ENCODE data around the gene RALGPS1. TPM values are rescaled to one million over a fixed set of nuclear protein-coding genes. Genes with fewer than 3 reads are reported as not detected.

Gene RALGPS1
- total RNA-seq, 1 experiment from 2014 or later: 28.5 TPM

DNA sequence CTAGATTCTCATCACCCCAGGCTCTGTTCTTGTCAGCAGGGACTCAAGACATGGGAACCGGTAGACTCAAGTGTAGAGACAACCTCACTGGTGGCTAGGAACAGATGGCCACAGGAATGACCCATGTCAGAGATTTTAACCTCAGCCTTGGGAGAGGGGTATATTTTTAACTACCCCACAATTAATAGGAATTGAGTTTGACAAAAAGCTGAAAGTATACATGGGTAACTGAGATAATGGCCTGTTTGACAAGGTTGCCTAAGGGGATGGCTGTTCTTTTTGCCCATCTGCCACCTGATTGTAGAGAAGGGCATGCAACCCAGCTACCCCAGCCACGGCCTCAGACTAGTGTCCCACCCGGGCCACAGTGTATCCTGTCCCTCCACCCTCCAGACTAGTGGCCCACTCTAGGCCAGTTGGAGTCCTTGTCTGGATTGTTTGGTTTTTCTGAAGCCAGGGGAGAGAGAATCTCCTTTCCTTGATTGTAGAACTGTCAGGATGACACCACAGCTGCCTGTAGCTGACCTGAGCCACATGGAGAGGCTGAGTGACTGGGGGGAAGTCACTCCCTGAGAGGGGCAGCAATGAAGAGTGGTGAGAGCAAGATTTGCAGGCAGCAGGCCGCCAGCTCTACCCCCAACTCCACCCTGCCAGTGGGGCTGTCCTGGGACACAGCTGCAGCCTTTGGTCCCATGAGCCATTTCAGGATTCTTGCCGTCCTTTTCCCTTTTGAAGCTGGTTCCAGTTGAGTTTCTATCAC is 222.5 kb downstream of the RALGPS1 start:
- CTCF ChIA-PET: interaction anchor here (1.0 kb wide), 1 partner anchor 25 kb away, joined by 3 read pairs; no protein-coding TSS in a partner anchor

DNA sequence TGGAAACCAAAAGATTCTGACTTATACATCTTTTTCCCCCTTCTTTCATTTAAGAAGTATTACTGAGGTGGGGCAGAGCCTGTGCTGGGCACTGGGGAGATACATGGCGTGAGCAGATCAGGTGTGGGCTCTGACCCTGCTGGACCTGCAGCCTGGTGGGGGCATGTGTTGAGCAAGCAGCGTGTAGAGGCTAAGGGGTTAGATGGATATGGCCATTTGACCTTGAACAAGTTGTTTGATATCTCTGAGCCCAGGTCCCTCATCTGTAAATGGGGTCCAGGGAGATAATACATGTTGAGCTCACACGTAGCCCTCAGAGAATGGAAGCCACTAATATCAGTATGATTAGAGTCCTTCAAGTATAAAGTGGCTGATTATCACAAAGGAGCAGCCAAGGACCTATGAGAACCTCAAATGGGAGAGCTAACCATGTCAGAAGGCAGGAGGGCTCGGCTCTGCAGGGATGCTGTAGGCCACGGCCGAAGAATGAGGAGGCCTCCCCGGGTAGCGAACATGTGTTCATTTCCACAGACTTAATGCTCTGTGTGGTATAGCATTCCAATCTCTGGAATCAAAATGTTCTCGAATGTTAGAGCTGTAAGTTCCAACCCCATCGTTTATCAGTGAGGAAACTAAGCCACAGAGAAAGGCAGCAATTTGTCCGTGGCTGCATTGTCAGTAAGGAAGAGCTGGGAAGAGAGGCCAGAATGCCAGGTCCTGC is 223.2 kb downstream of the RALGPS1 start:
- H3K36me3 Mint-ChIP-seq: no peaks in the 10 kb centered on the region
- H3K4me3 Mint-ChIP-seq: no peak overlapping the region
- H3K4me1 Mint-ChIP-seq: peaks cover 28% of the 10 kb centered on the region
- DNase-seq (ENCODE audit: low spot score) (no peak), ATAC-seq (no peak)
- H3K9me3 Mint-ChIP-seq: no peaks in the 10 kb centered on the region
- ChIA-PET POLR2A (interaction anchor here (0.9 kb wide), 1 partner anchor 15 kb away, joined by 3 read pairs; the partner anchor contains the start of gene ANGPTL2), CTCF (interaction anchor here (0.8 to 1.7 kb wide), 3 partner anchors 12 to 57 kb away, joined by 3 to 5 read pairs (median 3); no protein-coding TSS in a partner anchor)
- TF ChIP-seq, protein P1, sequence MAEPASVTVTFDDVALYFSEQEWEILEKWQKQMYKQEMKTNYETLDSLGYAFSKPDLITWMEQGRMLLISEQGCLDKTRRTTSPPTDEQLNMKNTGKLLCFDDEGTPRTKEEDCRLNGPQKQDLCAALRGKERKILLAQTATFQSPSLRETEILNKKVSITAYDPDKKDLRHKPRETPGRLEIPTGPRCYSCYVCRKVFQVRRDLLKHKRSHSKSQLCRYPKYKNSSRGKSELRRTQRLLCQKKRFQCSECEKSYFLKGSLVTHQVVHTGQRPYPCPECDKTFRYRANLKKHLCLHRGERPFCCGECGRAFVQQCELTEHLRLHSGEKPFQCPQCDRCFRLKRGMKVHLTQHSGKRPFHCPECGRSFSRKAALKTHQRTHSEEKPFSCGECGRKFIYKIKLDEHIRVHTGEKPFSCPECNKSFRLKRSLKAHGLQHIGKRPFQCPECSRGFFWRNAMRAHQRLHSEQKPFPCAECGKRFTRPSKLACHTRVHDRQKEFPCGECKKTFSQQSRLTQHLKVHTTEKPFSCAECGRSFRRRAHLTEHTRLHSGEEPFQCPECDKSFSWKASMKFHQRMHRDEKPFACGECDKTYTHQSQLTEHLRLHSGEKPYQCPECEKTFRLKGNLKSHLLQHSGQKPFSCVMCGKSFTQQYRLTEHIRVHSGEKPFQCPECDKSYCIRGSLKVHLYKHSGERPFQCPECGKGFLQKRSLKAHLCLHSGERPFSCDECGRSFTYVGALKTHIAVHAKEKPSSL (CRISPR knock-in tag; conservative IDR thresholded peaks at IDR 0.05): no peak
- H3K27me3 Mint-ChIP-seq (ENCODE audit: low read depth): no peaks in the 10 kb centered on the region; the same call in 1 of the 2 replicates
- no peak overlapping the region for H3K27ac Mint-ChIP-seq

More for the DNA sequence above, 222.5 kb downstream of the RALGPS1 start:
- Mint-ChIP-seq H3K36me3 (no peaks in the 10 kb centered on the region), H3K27me3 (ENCODE audit: low read depth) (no peaks in the 10 kb centered on the region; the same call in 1 of the 2 replicates), H3K27ac (no peak overlapping the region), H3K4me1 (peaks cover 29% of the 10 kb centered on the region), H3K4me3 (no peak overlapping the region), H3K9me3 (no peaks in the 10 kb centered on the region)
- no peak for DNase-seq (ENCODE audit: low spot score)
- TF ChIP-seq, protein P2, sequence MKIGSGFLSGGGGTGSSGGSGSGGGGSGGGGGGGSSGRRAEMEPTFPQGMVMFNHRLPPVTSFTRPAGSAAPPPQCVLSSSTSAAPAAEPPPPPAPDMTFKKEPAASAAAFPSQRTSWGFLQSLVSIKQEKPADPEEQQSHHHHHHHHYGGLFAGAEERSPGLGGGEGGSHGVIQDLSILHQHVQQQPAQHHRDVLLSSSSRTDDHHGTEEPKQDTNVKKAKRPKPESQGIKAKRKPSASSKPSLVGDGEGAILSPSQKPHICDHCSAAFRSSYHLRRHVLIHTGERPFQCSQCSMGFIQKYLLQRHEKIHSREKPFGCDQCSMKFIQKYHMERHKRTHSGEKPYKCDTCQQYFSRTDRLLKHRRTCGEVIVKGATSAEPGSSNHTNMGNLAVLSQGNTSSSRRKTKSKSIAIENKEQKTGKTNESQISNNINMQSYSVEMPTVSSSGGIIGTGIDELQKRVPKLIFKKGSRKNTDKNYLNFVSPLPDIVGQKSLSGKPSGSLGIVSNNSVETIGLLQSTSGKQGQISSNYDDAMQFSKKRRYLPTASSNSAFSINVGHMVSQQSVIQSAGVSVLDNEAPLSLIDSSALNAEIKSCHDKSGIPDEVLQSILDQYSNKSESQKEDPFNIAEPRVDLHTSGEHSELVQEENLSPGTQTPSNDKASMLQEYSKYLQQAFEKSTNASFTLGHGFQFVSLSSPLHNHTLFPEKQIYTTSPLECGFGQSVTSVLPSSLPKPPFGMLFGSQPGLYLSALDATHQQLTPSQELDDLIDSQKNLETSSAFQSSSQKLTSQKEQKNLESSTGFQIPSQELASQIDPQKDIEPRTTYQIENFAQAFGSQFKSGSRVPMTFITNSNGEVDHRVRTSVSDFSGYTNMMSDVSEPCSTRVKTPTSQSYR (CRISPR knock-in tag; IDR thresholded peaks at IDR 0.05): no peak
- TF ChIP-seq, protein P3, sequence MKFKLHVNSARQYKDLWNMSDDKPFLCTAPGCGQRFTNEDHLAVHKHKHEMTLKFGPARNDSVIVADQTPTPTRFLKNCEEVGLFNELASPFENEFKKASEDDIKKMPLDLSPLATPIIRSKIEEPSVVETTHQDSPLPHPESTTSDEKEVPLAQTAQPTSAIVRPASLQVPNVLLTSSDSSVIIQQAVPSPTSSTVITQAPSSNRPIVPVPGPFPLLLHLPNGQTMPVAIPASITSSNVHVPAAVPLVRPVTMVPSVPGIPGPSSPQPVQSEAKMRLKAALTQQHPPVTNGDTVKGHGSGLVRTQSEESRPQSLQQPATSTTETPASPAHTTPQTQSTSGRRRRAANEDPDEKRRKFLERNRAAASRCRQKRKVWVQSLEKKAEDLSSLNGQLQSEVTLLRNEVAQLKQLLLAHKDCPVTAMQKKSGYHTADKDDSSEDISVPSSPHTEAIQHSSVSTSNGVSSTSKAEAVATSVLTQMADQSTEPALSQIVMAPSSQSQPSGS (CRISPR knock-in tag; IDR thresholded peaks at IDR 0.05; ENCODE audit: borderline replicate concordance, low read depth): no peak
- TF ChIP-seq, protein P4, sequence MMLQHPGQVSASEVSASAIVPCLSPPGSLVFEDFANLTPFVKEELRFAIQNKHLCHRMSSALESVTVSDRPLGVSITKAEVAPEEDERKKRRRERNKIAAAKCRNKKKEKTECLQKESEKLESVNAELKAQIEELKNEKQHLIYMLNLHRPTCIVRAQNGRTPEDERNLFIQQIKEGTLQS (CRISPR knock-in tag; conservative IDR thresholded peaks at IDR 0.05): no peak
- TF ChIP-seq, protein P5, sequence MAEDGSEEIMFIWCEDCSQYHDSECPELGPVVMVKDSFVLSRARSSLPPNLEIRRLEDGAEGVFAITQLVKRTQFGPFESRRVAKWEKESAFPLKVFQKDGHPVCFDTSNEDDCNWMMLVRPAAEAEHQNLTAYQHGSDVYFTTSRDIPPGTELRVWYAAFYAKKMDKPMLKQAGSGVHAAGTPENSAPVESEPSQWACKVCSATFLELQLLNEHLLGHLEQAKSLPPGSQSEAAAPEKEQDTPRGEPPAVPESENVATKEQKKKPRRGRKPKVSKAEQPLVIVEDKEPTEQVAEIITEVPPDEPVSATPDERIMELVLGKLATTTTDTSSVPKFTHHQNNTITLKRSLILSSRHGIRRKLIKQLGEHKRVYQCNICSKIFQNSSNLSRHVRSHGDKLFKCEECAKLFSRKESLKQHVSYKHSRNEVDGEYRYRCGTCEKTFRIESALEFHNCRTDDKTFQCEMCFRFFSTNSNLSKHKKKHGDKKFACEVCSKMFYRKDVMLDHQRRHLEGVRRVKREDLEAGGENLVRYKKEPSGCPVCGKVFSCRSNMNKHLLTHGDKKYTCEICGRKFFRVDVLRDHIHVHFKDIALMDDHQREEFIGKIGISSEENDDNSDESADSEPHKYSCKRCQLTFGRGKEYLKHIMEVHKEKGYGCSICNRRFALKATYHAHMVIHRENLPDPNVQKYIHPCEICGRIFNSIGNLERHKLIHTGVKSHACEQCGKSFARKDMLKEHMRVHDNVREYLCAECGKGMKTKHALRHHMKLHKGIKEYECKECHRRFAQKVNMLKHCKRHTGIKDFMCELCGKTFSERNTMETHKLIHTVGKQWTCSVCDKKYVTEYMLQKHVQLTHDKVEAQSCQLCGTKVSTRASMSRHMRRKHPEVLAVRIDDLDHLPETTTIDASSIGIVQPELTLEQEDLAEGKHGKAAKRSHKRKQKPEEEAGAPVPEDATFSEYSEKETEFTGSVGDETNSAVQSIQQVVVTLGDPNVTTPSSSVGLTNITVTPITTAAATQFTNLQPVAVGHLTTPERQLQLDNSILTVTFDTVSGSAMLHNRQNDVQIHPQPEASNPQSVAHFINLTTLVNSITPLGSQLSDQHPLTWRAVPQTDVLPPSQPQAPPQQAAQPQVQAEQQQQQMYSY (CRISPR knock-in tag; IDR thresholded peaks at IDR 0.05): no peak
- TF ChIP-seq FOXK1 (CRISPR knock-in tag; IDR thresholded peaks at IDR 0.05): no peak
- ATAC-seq: no peak
- POLR2A ChIA-PET: interaction anchor here (0.9 to 1.3 kb wide), 2 partner anchors 14 kb away, joined by 3 read pairs; partner anchors contain the start of gene ANGPTL2

DNA sequence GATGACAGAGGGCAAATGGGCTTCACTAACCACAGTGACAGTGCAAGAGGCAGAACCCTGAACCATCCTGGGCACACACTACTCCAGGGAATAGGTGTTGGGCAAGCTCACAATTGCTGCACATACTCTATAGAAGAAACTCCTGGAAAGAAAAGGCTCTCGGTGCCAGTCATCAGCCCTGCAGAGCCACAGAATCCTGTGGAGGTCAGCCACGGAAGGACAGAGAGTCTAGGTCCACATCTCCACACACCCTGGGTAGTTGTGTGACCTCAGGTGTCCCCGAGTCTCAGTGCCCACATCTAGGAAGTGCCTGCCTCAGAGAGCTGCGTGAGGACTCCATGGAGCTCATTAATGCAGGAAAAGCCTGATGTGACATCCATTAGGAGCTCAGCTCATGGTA is 223.9 kb downstream of the RALGPS1 start:
- H3K27me3 Mint-ChIP-seq (ENCODE audit: low read depth): no peaks in the 10 kb centered on the region; the same call in 1 of the 2 replicates
- no peak overlapping the region for H3K4me3 Mint-ChIP-seq
- H3K4me1 Mint-ChIP-seq: peaks cover 29% of the 10 kb centered on the region
- ATAC-seq: no peak
- TF ChIP-seq MXD4 (CRISPR knock-in tag; IDR thresholded peaks at IDR 0.05; ENCODE audit: borderline replicate concordance) (no peak), SMAD4 (CRISPR knock-in tag; IDR thresholded peaks at IDR 0.05) (no peak), IRF2 (CRISPR knock-in tag; IDR thresholded peaks at IDR 0.05; ENCODE audit: borderline replicate concordance, low read depth) (no peak), MYBL2 (CRISPR knock-in tag; IDR thresholded peaks at IDR 0.05) (no peak), SMAD3 (CRISPR knock-in tag; IDR thresholded peaks at IDR 0.05; ENCODE audit: borderline replicate concordance) (no peak), GABPB1 (CRISPR knock-in tag; IDR thresholded peaks at IDR 0.05) (no peak), CREM (CRISPR knock-in tag; IDR thresholded peaks at IDR 0.05) (no peak)
- ChIA-PET CTCF (interaction anchor here (0.8 to 1.7 kb wide), 3 partner anchors 11 to 57 kb away, joined by 3 to 5 read pairs (median 3); no protein-coding TSS in a partner anchor), POLR2A (no interaction called here)
- H3K36me3 Mint-ChIP-seq: no peaks in the 10 kb centered on the region
- H3K27ac Mint-ChIP-seq: no peak overlapping the region
- no peak for DNase-seq (ENCODE audit: low spot score)
- H3K9me3 Mint-ChIP-seq: no peaks in the 10 kb centered on the region
